OCI-LY1 (cell line): ENCODE results near the gene PCBP4.

Experiments
- EZH2 ChIP-seq: fragments of 200-600 bp; sonication (generic), shearing (Covaris generic); IDR thresholded peaks from 2 replicates; pipeline ENCODE4 v1.8.0; 2017; ENCODE audit warnings: borderline replicate concordance, mixed run types, mild to moderate bottlenecking, antibody characterized with exemption, low read length, moderate library complexity, mixed read lengths
- TF ChIP-seq, protein P1 (sequence below): fragments of 200-600 bp; sonication (generic), shearing (Covaris generic); IDR thresholded peaks from 2 replicates; pipeline ENCODE4 v1.5.1; 2017; ENCODE audit warnings: mild to moderate bottlenecking, antibody characterized with exemption, low read length, moderate library complexity, mixed read lengths

DNA sequence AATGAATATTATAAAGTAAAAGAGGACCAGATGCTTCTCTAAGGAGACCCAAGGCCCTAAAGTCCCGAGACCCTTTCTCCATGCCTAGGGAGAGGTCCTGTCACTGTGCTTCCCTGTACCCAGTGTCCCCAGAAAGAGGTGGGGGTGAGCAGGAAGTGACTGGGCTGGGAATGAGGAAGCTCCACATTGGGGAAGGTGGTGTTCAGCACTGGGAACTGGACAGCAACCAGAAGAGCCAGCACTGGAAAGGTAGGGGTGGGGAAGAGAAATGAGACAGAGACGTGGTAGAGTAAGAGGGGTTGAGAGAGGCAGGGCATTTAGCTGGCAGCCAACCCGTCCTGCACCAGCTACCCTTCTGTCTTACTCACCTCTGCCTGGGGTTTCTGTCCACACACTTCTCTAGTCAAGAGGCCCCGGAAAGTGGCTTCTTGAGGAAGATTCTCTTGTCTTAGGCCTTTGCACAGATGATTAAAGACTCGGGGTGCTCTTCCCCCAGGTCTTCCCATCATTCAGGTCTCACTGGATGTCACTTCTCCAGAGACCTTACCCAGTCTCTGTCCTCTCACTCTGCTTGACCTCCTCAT lies 37.7 kb downstream of the PCBP4 start:
- TF ChIP-seq, protein P1, sequence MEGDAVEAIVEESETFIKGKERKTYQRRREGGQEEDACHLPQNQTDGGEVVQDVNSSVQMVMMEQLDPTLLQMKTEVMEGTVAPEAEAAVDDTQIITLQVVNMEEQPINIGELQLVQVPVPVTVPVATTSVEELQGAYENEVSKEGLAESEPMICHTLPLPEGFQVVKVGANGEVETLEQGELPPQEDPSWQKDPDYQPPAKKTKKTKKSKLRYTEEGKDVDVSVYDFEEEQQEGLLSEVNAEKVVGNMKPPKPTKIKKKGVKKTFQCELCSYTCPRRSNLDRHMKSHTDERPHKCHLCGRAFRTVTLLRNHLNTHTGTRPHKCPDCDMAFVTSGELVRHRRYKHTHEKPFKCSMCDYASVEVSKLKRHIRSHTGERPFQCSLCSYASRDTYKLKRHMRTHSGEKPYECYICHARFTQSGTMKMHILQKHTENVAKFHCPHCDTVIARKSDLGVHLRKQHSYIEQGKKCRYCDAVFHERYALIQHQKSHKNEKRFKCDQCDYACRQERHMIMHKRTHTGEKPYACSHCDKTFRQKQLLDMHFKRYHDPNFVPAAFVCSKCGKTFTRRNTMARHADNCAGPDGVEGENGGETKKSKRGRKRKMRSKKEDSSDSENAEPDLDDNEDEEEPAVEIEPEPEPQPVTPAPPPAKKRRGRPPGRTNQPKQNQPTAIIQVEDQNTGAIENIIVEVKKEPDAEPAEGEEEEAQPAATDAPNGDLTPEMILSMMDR: no peak
- no peak for TF ChIP-seq EZH2
